ENCODE data around the gene ZDHHC8. TPM values are rescaled to one million over a fixed set of nuclear protein-coding genes. Genes with fewer than 3 reads are reported as not detected.

The ZDHHC8 gene
- total RNA-seq, 2 donors from 2014 or later, result 82.2 to 82.3 TPM

DNA sequence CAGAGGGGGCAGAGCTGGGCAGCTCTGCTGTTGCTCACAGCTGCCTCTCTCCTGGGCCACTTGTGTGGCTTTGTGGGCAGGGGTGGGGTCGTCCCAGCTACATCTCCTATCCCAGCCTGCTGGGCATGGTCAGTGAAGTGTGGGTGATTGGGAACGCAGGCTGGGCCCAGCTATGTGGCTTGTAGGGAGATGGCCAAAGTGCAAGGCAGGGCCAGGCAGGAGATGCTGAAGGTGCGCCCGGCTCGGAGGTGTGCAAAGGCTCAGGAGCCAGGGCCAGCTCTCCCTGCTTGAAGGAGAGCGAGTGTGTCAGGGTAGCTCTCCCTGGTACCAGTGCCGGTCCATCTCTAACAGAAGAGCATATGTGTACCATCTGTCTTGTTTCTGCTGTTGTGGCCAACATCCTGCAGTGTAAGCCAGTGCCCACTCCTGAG is 24.1 kb upstream of the ZDHHC8 start:
- no peaks in the 10 kb centered on the region for H3K27me3 ChIP-seq (ENCODE audit: control insufficient read depth, insufficient read depth, low read length, poor library complexity, severe bottlenecking)
- Mint-ChIP-seq H3K27ac (no peak overlapping the region), H3K4me1 (no peaks in the 10 kb centered on the region), H3K9me3 (no peaks in the 10 kb centered on the region), H3K36me3 (ENCODE audit: low read depth) (peaks cover 56% of the 10 kb centered on the region), H3K4me3 (no peak overlapping the region), H3K27me3 (ENCODE audit: insufficient read depth) (no peaks in the 10 kb centered on the region)
- TF ChIP-seq, protein P1, sequence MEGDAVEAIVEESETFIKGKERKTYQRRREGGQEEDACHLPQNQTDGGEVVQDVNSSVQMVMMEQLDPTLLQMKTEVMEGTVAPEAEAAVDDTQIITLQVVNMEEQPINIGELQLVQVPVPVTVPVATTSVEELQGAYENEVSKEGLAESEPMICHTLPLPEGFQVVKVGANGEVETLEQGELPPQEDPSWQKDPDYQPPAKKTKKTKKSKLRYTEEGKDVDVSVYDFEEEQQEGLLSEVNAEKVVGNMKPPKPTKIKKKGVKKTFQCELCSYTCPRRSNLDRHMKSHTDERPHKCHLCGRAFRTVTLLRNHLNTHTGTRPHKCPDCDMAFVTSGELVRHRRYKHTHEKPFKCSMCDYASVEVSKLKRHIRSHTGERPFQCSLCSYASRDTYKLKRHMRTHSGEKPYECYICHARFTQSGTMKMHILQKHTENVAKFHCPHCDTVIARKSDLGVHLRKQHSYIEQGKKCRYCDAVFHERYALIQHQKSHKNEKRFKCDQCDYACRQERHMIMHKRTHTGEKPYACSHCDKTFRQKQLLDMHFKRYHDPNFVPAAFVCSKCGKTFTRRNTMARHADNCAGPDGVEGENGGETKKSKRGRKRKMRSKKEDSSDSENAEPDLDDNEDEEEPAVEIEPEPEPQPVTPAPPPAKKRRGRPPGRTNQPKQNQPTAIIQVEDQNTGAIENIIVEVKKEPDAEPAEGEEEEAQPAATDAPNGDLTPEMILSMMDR (conservative IDR thresholded peaks at IDR 0.05), result no peak
- no peak for DNase-seq
- no peak overlapping the region for H3K27ac ChIP-seq (ENCODE audit: low read depth, low read length)
- H3K4me1 ChIP-seq (ENCODE audit: control insufficient read depth, insufficient read depth, low read length), result no peaks in the 10 kb centered on the region
- H3K9ac ChIP-seq (ENCODE audit: extremely low read depth, low read length, poor library complexity, severe bottlenecking), result no peak overlapping the region
- peaks cover 81% of the 10 kb centered on the region for H3K36me3 ChIP-seq (ENCODE audit: control insufficient read depth, insufficient read depth, low read length)
- H3K9me3 ChIP-seq (ENCODE audit: control insufficient read depth, low read length), result no peaks in the 10 kb centered on the region
- 89 to 98% methylated on average over 3 to 7 of the region's 7 CpGs for WGBS, 2 experiments (ENCODE audit: insufficient coverage in 1 of 2, insufficient read length in 1 of 2)
- H3K4me3 ChIP-seq (ENCODE audit: low read length), result no peak overlapping the region

DNA sequence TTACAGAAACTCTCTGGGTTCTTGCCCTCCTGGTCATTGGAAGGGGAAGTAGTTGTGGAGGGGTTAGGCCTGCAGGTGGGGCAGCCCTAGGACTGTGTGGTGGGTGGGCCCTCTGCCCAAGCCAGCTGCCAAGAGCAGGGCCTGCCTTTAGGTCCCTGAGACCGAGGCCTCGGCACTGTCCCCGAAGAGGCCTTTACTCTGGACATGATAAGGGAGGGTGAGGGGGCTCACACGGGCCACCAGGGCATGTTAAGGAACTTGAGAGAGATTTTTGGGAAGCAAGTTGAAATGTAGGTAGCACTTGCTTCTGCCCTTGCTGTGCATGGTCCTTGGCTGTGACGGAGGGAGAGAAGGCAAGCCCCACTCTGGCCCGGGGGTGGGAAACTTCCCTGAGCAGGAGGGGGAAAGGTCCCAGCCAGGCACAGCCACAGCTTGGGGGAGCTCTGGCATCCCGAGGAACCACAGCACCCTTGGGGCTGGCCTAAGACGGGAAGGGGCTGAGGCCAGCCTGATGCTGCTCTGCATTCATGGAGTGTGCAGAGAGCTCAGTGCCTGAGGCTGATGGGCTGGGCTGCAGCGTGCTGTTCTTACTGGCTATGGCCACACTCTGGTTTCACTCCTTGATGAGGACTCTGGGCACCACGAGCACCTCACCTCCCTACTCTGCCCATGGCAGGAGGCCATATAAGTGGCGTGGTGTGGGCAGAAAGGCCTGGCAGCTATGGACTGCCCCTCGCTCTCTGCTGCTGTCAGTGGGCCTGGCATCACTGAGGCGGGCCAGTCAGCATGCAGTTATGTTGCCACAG is 23.4 kb upstream of the ZDHHC8 start:
- H3K9me3 Mint-ChIP-seq, result no peaks in the 10 kb centered on the region
- H3K27ac Mint-ChIP-seq, result no peak overlapping the region
- TF ChIP-seq, protein P1 (conservative IDR thresholded peaks at IDR 0.05), result no peak
- H3K4me1 Mint-ChIP-seq, result no peaks in the 10 kb centered on the region
- WGBS, 2 experiments (ENCODE audit: insufficient coverage in 1 of 2, insufficient read length in 1 of 2), result 93 to 94% methylated on average over 11 to 13 of the region's 13 CpGs
- no peak overlapping the region for H3K27ac ChIP-seq (ENCODE audit: low read depth, low read length)
- no peaks in the 10 kb centered on the region for H3K27me3 Mint-ChIP-seq (ENCODE audit: insufficient read depth)
- no peaks in the 10 kb centered on the region for H3K27me3 ChIP-seq (ENCODE audit: control insufficient read depth, insufficient read depth, low read length, poor library complexity, severe bottlenecking)
- H3K36me3 ChIP-seq (ENCODE audit: control insufficient read depth, insufficient read depth, low read length), result peaks cover 79% of the 10 kb centered on the region
- H3K4me3 ChIP-seq (ENCODE audit: low read length), result no peak overlapping the region
- DNase-seq, result no peak
- peaks cover 50% of the 10 kb centered on the region for H3K36me3 Mint-ChIP-seq (ENCODE audit: low read depth)
- no peaks in the 10 kb centered on the region for H3K4me1 ChIP-seq (ENCODE audit: control insufficient read depth, insufficient read depth, low read length)
- no peaks in the 10 kb centered on the region for H3K9me3 ChIP-seq (ENCODE audit: control insufficient read depth, low read length)
- no peak overlapping the region for H3K4me3 Mint-ChIP-seq
- no peak overlapping the region for H3K9ac ChIP-seq (ENCODE audit: extremely low read depth, low read length, poor library complexity, severe bottlenecking)

DNA sequence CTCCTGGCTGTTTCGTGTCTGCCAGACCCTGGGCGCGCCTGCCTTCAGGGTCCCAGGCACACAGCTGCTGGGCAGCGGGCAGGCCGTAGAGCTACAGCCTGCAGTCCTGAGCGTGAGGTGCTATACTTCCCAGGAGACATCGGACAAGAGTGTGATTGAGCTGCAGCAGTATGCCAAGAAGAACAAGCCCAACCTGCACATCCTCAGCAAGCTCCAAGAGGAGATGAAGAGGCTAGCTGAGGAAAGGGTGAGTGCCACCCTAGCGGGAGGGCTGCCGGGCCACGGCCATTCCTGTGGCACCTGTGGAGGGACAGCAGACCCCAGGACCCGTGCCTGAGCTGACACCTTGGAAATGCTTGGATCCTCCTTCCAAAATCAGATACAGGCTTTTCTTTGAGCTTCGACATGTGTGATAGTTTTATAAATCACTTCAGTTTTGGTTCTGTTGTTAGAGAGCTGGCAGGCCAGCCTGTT is 22.8 kb upstream of the ZDHHC8 start:
- Mint-ChIP-seq H3K27ac (no peak overlapping the region), H3K4me1 (no peaks in the 10 kb centered on the region), H3K9me3 (no peaks in the 10 kb centered on the region), H3K4me3 (no peak overlapping the region), H3K27me3 (ENCODE audit: insufficient read depth) (no peaks in the 10 kb centered on the region), H3K36me3 (ENCODE audit: low read depth) (peaks cover 44% of the 10 kb centered on the region)
- 89 to 94% methylated on average over 9 to 12 of the region's 12 CpGs for WGBS, 2 experiments (ENCODE audit: insufficient coverage in 1 of 2, insufficient read length in 1 of 2)
- H3K36me3 ChIP-seq (ENCODE audit: control insufficient read depth, insufficient read depth, low read length), result peaks cover 73% of the 10 kb centered on the region
- DNase-seq, result no peak
- no peaks in the 10 kb centered on the region for H3K27me3 ChIP-seq (ENCODE audit: control insufficient read depth, insufficient read depth, low read length, poor library complexity, severe bottlenecking)
- H3K9me3 ChIP-seq (ENCODE audit: control insufficient read depth, low read length), result no peaks in the 10 kb centered on the region
- H3K4me3 ChIP-seq (ENCODE audit: low read length), result no peak overlapping the region
- H3K9ac ChIP-seq (ENCODE audit: extremely low read depth, low read length, poor library complexity, severe bottlenecking), result no peak overlapping the region
- no peaks in the 10 kb centered on the region for H3K4me1 ChIP-seq (ENCODE audit: control insufficient read depth, insufficient read depth, low read length)
- TF ChIP-seq, protein P1 (conservative IDR thresholded peaks at IDR 0.05), result no peak
- H3K27ac ChIP-seq (ENCODE audit: low read depth, low read length), result no peak overlapping the region
